ENCODE data around the gene MTHFSD.

MTHFSD gene

GRCh38 chr16:86505899-86506864, 48.9 kb downstream of the MTHFSD start:
- in situ Hi-C loops (cut with HindIII; ENCODE audit: low sequenced_read_pairs): loop anchor here (25.0 kb wide), 1 partner anchor 169 kb away; no protein-coding TSS in a partner anchor

DNA sequence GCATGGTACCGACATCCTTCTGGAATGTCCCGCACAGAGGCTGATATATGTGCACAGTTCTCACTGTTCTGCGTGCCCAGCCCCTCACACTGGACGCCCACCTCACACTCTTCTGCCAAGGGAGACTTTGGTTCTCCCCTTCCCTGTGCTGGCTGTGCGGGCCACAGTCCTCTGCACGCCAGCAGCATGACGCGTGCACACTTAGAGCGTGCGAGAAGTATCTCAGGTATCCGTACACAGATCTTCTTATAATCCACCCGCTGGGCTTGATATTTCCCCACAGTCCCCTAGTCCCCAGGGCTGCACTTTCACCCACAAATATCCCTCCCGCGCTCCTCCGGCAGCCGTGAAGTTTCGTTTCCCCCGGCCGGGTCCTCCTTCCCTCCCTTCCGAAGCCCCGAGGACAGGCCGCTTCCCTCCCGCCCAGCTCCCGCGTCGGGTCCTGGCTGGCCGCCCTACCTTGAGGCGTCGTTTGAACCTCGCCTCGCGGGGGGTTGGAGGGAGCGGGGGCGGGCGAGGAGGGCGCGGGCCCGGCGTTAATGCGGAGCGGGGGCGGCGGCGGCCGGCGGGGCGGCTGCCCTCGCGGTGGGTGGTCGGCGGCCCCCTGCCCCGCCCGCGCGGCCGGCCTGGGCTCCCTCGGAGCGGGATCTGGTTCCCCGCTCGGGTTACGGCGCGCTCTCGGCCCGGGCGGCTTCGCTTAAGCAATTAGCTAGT, 49.7 kb downstream of the MTHFSD start:
- in situ Hi-C loops (cut with HindIII; ENCODE audit: low sequenced_read_pairs): loop anchor here (25.0 kb wide), 1 partner anchor 168 kb away; no protein-coding TSS in a partner anchor

GRCh38 chr16:86504315-86505184, 50.5 kb downstream of the MTHFSD start:
- in situ Hi-C loops (cut with HindIII; ENCODE audit: low sequenced_read_pairs): loop anchor here (25.0 kb wide), 1 partner anchor 167 kb away; no protein-coding TSS in a partner anchor

DNA sequence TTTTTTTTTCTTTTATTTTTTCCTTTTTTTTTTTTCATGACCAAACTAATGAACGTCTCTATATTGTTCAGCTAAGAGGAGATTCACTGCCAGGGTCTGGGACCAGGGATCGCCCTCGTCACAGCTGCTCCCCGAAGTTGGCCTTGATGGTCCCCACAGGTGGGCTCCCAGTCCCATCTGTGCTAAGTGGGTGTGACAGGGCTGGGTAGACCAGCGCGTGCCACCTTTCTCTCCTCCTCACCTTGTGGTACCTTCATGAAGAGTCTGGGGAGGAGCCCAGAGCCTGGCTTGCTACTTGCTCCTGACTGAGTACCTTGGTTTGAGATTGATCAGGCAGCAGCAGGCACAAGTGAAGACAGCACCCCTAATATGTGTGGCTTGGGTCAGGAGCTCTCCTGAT, 51.2 kb downstream of the MTHFSD start:
- in situ Hi-C loops (cut with HindIII; ENCODE audit: low sequenced_read_pairs): loop anchor here (25.0 kb wide), 1 partner anchor 167 kb away; no protein-coding TSS in a partner anchor

- in situ Hi-C loops (cut with HindIII; ENCODE audit: low sequenced_read_pairs): loop anchor here (25.0 kb wide), 1 partner anchor 166 kb away; no protein-coding TSS in a partner anchor
Observed at GRCh38 chr16:86502856-86503748, 51.9 kb downstream of the MTHFSD start.

GRCh38 chr16:86501989-86502855, 52.8 kb downstream of the MTHFSD start:
- in situ Hi-C loops (cut with HindIII; ENCODE audit: low sequenced_read_pairs): loop anchor here (25.0 kb wide), 1 partner anchor 165 kb away; no protein-coding TSS in a partner anchor

GRCh38 chr16:86500708-86501510, 54.1 kb downstream of the MTHFSD start:
- in situ Hi-C loops (cut with HindIII; ENCODE audit: low sequenced_read_pairs): loop anchor here (25.0 kb wide), 1 partner anchor 164 kb away; no protein-coding TSS in a partner anchor

GRCh38 chr16:86499889-86500707, 54.9 kb downstream of the MTHFSD start:
- in situ Hi-C loops (cut with HindIII; ENCODE audit: low sequenced_read_pairs): loop anchor here (25.0 kb wide), 1 partner anchor 163 kb away; no protein-coding TSS in a partner anchor

DNA sequence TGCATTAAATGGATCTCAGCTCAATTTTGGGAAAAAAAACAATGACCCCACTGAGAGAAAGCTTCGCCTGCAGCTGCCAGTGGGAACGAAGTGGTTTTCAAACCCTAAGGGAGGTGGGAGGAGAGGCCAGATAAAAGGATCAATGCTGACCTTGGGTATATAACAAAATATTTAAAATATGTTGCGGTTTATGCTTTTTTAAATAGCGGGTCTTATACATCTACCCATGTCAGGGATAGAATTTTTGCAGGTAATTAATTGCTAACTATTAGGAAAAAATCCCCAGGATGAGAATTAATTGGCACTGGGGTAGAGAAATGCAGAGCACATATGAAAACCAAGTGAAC, 55.6 kb downstream of the MTHFSD start:
- in situ Hi-C loops (cut with HindIII; ENCODE audit: low sequenced_read_pairs): no loop called here

DNA sequence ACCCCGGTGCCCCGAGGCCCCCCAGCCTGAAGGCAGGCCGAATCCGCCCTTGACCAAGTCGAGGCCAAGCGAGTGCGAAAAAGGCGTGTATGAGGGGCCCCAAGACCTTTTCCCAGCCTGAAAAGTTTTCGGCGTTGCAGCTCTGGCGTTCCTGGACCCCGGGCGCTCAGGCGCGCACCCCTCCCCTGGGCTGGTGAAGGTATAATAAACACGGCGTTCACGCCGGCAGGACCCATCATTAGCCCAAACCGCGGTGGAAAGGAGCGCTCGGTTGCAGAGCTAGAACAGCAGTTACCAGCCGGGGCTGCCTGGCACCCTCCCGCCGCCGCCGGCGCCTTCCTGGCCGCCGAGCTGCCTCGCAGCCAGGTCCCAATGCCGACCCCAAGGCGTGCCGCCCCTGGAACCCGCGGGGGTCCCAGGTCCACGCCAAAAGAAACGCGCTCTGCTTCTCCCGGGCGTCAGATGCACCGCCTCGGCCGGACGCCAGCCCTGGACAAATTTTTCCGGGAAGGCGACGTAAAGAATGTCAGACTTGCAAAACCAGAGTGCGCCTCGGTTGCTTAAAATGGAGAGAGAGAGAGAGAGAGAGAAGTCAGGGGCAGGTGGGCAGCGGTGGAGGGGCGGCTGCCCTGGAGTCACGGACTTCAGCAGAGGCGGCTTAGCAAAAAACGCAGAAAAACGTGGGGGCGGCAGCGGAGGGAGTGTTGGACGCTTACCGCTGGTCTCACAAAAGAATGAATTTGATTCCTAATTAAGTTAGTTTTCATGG, 56.2 kb downstream of the MTHFSD start:
- in situ Hi-C loops (cut with HindIII; ENCODE audit: low sequenced_read_pairs): no loop called here

GRCh38 chr16:86498155-86498670, 56.8 kb downstream of the MTHFSD start:
- in situ Hi-C loops (cut with HindIII; ENCODE audit: low sequenced_read_pairs): no loop called here

DNA sequence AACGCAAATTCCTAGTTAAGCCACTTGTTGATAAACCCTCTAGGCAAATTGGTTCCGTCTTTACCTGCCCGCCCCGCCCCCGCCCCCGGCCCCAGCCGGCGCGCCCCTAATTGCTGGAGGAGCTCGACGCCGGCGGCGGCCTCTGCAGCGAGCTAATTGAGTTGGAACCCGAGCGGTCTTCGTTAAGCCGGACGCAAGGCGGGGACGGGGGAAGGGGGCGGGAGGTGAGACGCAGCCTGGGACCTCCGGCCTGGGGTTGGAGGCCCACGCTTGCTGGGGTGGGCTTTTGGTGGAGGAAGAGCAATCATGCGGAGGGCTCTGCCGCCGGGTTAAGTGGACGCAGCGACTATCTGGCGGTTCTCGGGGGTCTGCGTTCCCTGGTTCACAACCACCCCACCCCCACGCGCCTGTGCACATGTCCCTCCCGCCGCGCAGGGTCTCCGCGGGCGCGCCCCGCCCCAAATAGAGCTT, 57.4 kb downstream of the MTHFSD start:
- in situ Hi-C loops (cut with HindIII; ENCODE audit: low sequenced_read_pairs): no loop called here

DNA sequence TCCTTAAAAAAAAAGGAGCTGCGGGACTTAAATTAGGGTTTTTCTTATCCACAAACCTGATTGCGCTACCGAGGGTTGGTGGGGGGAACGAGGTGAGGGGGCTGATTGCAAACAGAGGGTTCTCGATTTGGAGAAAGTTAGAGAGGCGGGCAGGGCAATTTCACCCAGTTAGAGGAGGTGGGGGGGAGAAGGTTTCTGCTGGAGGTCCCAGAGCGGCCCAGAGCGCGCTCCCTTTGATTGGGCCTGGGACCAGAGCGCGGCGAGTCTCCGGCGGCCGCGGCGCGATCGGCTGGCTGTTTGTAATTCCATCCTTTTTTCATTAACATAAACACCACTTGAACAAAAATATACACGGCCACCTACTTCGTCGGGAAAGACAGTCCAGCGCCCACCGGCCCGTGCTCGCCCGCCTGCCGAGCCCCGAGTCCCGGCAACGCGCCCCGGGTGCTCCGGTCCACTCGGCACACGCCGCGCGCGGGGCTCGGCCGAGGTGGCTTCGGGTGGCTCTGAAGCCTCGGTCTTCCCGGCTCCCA, 58.0 kb downstream of the MTHFSD start:
- in situ Hi-C loops (cut with HindIII; ENCODE audit: low sequenced_read_pairs): no loop called here

GRCh38 chr16:86496262-86496928, 58.6 kb downstream of the MTHFSD start:
- in situ Hi-C loops (cut with HindIII; ENCODE audit: low sequenced_read_pairs): no loop called here

GRCh38 chr16:86495756-86496261, 59.2 kb downstream of the MTHFSD start:
- in situ Hi-C loops (cut with HindIII; ENCODE audit: low sequenced_read_pairs): no loop called here
